ENCODE data around the gene TENM3.

TENM3 gene

DNA sequence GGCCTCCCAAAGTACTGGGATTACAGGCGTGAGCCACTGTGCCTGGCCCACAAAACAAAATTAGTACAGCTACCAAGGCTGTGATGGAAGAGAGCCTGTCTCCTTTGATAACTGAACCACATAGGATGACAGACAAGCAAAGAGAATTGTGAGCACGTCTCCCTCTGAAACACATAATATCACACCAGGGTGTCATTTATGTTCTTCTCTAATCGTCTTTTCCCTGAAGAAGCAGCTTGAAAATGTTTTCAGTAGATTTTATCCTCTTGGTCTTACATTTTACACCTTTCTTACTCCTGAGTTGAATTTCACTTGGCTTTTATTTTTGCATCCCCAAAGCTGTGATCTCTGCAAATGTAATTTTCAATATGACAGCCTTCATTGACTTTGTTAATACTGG is 67.8 kb downstream of the TENM3 start:
- Histone ChIP-seq H3K4me3 (ENCODE audit: low read depth, low read length) (no peak overlapping the region), H3K36me3 (ENCODE audit: control insufficient read depth in 2 of 2, insufficient read depth in 1 of 2, low read length in 2 of 2) (no peaks in the 10 kb centered on the region), H3K9me3 (ENCODE audit: control insufficient read depth, insufficient read depth, low read depth, low read length) (no peaks in the 10 kb centered on the region), H3K27ac (ENCODE audit: extremely low read depth, low read depth, low read length) (no peak overlapping the region), H3K4me1 (ENCODE audit: control insufficient read depth, insufficient read depth, low read length) (0 out of 2 replicates have a peak, but pooled peaks cover 2% of the 10 kb centered on the region)
- CTCF ChIA-PET, result interaction anchor here (0.7 kb wide), 1 partner anchor 878 kb away, joined by 4 read pairs; no protein-coding TSS in a partner anchor
- POLR2A ChIA-PET, result no interaction called here
- TF ChIP-seq, protein P1, sequence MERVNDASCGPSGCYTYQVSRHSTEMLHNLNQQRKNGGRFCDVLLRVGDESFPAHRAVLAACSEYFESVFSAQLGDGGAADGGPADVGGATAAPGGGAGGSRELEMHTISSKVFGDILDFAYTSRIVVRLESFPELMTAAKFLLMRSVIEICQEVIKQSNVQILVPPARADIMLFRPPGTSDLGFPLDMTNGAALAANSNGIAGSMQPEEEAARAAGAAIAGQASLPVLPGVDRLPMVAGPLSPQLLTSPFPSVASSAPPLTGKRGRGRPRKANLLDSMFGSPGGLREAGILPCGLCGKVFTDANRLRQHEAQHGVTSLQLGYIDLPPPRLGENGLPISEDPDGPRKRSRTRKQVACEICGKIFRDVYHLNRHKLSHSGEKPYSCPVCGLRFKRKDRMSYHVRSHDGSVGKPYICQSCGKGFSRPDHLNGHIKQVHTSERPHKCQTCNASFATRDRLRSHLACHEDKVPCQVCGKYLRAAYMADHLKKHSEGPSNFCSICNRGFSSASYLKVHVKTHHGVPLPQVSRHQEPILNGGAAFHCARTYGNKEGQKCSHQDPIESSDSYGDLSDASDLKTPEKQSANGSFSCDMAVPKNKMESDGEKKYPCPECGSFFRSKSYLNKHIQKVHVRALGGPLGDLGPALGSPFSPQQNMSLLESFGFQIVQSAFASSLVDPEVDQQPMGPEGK (tag by site-specific recombination; IDR thresholded peaks at IDR 0.05), result no peak
- TF ChIP-seq SP7 (tag by site-specific recombination; IDR thresholded peaks at IDR 0.05) (no peak), ZNF112 (tag by site-specific recombination; IDR thresholded peaks at IDR 0.05) (no peak), ZNF610 (tag by site-specific recombination; IDR thresholded peaks at IDR 0.05; ENCODE audit: borderline replicate concordance) (no peak), ZNF404 (tag by site-specific recombination; IDR thresholded peaks at IDR 0.05) (no peak), ZNF654 (tag by site-specific recombination; IDR thresholded peaks at IDR 0.05; ENCODE audit: low read depth) (no peak), GLIS1 (tag by site-specific recombination; IDR thresholded peaks at IDR 0.05) (no peak), ZNF514 (tag by site-specific recombination; IDR thresholded peaks at IDR 0.05) (no peak), ZNF600 (tag by site-specific recombination; IDR thresholded peaks at IDR 0.05) (no peak), ZBTB21 (tag by site-specific recombination; IDR thresholded peaks at IDR 0.05) (no peak), ZNF626 (tag by site-specific recombination; IDR thresholded peaks at IDR 0.05) (no peak), ZNF426 (tag by site-specific recombination; IDR thresholded peaks at IDR 0.05) (no peak), ZNF768 (tag by site-specific recombination; IDR thresholded peaks at IDR 0.05) (no peak)
- TF ChIP-seq, protein P2, sequence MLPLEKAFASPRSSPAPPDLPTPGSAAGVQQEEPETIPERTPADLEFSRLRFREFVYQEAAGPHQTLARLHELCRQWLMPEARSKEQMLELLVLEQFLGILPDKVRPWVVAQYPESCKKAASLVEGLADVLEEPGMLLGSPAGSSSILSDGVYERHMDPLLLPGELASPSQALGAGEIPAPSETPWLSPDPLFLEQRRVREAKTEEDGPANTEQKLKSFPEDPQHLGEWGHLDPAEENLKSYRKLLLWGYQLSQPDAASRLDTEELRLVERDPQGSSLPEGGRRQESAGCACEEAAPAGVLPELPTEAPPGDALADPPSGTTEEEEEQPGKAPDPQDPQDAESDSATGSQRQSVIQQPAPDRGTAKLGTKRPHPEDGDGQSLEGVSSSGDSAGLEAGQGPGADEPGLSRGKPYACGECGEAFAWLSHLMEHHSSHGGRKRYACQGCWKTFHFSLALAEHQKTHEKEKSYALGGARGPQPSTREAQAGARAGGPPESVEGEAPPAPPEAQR (tag by site-specific recombination; IDR thresholded peaks at IDR 0.05), result no peak

DNA sequence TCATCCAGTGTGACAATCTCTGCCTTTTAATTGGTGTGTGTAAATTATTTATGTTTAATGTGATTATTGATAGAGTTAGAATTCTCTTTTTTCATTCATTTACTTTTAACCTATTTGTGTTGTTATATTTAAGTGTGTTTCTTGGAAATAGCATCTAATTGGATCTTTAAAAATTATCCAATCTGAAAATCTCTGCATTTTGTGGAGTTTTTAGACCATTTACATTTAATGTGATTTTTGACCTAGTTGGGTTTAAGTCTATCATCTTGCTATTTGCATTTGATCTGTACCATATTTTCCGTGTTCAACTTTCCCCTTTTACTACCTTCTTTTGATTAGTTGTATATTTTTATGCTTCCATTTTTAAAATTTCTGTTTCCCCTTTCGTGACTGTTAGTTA is 71.3 kb downstream of the TENM3 start:
- ChIA-PET CTCF (no interaction called here), POLR2A (no interaction called here)
- TF ChIP-seq YY1 (tag by site-specific recombination; IDR thresholded peaks at IDR 0.05) (no peak), ZNF654 (tag by site-specific recombination; IDR thresholded peaks at IDR 0.05; ENCODE audit: low read depth) (no peak), SETDB1 (IDR thresholded peaks at IDR 0.05; ENCODE audit: insufficient read length, low read length) (peak; percentile 81)
- Histone ChIP-seq H3K27ac (ENCODE audit: extremely low read depth, low read depth, low read length) (no peak overlapping the region), H3K9me3 (ENCODE audit: control insufficient read depth, insufficient read depth, low read depth, low read length) (no peaks in the 10 kb centered on the region), H3K4me3 (ENCODE audit: low read depth, low read length) (no peak overlapping the region), H3K36me3 (ENCODE audit: control insufficient read depth in 2 of 2, insufficient read depth in 1 of 2, low read length in 2 of 2) (no peaks in the 10 kb centered on the region), H3K4me1 (ENCODE audit: control insufficient read depth, insufficient read depth, low read length) (no peaks in the 10 kb centered on the region)

DNA sequence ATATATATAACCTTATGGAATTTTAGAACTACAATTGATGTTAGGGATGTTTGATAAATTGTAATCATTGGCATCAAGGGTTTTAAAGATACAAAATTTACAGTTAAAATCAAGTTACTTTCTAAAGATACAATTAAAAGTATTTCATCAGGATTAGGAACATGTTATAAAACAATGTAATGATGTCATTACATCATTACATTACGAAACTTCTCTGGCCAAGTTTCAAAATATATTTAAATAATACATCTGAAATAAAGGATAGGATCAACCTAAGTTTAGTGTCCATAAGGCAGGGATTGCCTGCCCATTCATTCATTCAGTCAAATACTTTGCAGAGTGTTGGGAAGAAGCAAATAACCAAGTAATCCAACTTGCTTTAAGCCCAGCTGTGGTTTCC is 75.1 kb downstream of the TENM3 start:
- no peaks in the 10 kb centered on the region for H3K4me1 ChIP-seq (ENCODE audit: control insufficient read depth, insufficient read depth, low read length)
- H3K36me3 ChIP-seq (ENCODE audit: control insufficient read depth in 2 of 2, insufficient read depth in 1 of 2, low read length in 2 of 2), result no peaks in the 10 kb centered on the region
- no peak overlapping the region for H3K4me3 ChIP-seq (ENCODE audit: low read depth, low read length)
- CTCF ChIA-PET, result no interaction called here
- POLR2A ChIA-PET, result no interaction called here
- no peak overlapping the region for H3K27ac ChIP-seq (ENCODE audit: extremely low read depth, low read depth, low read length)
- TF ChIP-seq, protein P3, sequence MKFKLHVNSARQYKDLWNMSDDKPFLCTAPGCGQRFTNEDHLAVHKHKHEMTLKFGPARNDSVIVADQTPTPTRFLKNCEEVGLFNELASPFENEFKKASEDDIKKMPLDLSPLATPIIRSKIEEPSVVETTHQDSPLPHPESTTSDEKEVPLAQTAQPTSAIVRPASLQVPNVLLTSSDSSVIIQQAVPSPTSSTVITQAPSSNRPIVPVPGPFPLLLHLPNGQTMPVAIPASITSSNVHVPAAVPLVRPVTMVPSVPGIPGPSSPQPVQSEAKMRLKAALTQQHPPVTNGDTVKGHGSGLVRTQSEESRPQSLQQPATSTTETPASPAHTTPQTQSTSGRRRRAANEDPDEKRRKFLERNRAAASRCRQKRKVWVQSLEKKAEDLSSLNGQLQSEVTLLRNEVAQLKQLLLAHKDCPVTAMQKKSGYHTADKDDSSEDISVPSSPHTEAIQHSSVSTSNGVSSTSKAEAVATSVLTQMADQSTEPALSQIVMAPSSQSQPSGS (tag by site-specific recombination; IDR thresholded peaks at IDR 0.05; ENCODE audit: low read depth), result peak; percentile 70
- no peak for TF ChIP-seq MZF1 (tag by site-specific recombination; IDR thresholded peaks at IDR 0.05; ENCODE audit: borderline replicate concordance)
- no peaks in the 10 kb centered on the region for H3K9me3 ChIP-seq (ENCODE audit: control insufficient read depth, insufficient read depth, low read depth, low read length)
